Measurements from ENCODE around the gene ARHGEF9.

Gene ARHGEF9

DNA sequence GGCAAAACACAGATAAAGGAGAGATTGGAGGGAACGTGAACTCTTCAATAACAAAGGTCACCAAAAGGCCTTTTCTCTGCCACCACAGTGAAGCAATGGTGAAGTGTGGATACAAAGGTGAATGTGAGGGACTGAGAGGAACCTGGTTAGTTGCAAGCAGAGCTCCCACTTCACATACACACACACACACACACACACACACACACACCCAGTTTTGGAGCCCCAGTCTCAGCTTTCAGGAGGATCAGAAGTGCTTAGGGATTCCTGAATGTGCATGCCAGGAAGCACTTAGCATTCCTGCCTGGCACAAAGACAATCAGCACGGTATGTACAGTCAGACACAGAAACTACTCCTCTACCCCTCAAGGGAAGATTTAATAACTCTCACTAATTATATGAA is 71.5 kb downstream of the ARHGEF9 start:
- Histone ChIP-seq H3K27ac (ENCODE audit: low read depth, low read length) (no peak overlapping the region), H3K36me3 (ENCODE audit: insufficient read depth, low read length) (no peaks in the 10 kb centered on the region), H3K4me1 (ENCODE audit: insufficient read depth, low read length) (no peaks in the 10 kb centered on the region), H3K27me3 (ENCODE audit: control insufficient read depth in 1 of 2, insufficient read depth in 2 of 2, low read length in 2 of 2) (no peaks in the 10 kb centered on the region), H3K9me3 (ENCODE audit: low read length) (no peaks in the 10 kb centered on the region), H3K9ac (ENCODE audit: low read length) (no peak overlapping the region), H3K4me3 (ENCODE audit: low read depth in 1 of 2, low read length in 2 of 2) (no peak overlapping the region)

GRCh38 chrX:63708801-63709200 is 76.2 kb downstream of the ARHGEF9 start:
- no peaks in the 10 kb centered on the region for H3K27me3 ChIP-seq (ENCODE audit: control insufficient read depth in 1 of 2, insufficient read depth in 2 of 2, low read length in 2 of 2)
- no peak overlapping the region for H3K9ac ChIP-seq (ENCODE audit: low read length)
- H3K36me3 ChIP-seq (ENCODE audit: insufficient read depth, low read length), result peaks cover 13% of the 10 kb centered on the region
- no peaks in the 10 kb centered on the region for H3K4me1 ChIP-seq (ENCODE audit: insufficient read depth, low read length)
- H3K9me3 ChIP-seq (ENCODE audit: low read length), result no peaks in the 10 kb centered on the region
- no peak overlapping the region for H3K27ac ChIP-seq (ENCODE audit: low read depth, low read length)
- H3K4me3 ChIP-seq (ENCODE audit: low read depth in 1 of 2, low read length in 2 of 2), result no peak overlapping the region

- Histone ChIP-seq H3K27ac (ENCODE audit: low read depth, low read length) (no peak overlapping the region), H3K9ac (ENCODE audit: low read length) (no peak overlapping the region), H3K4me1 (ENCODE audit: insufficient read depth, low read length) (no peaks in the 10 kb centered on the region), H3K9me3 (ENCODE audit: low read length) (no peaks in the 10 kb centered on the region), H3K4me3 (ENCODE audit: low read depth in 1 of 2, low read length in 2 of 2) (no peak overlapping the region), H3K36me3 (ENCODE audit: insufficient read depth, low read length) (peaks cover 13% of the 10 kb centered on the region), H3K27me3 (ENCODE audit: control insufficient read depth in 1 of 2, insufficient read depth in 2 of 2, low read length in 2 of 2) (no peaks in the 10 kb centered on the region)
Observed at GRCh38 chrX:63702556-63702955, 82.5 kb downstream of the ARHGEF9 start.

- Histone ChIP-seq H3K27me3 (ENCODE audit: control insufficient read depth in 1 of 2, insufficient read depth in 2 of 2, low read length in 2 of 2) (no peaks in the 10 kb centered on the region), H3K9me3 (ENCODE audit: low read length) (no peaks in the 10 kb centered on the region), H3K36me3 (ENCODE audit: insufficient read depth, low read length) (no peaks in the 10 kb centered on the region), H3K4me3 (ENCODE audit: low read depth in 1 of 2, low read length in 2 of 2) (no peak overlapping the region), H3K4me1 (ENCODE audit: insufficient read depth, low read length) (no peaks in the 10 kb centered on the region), H3K9ac (ENCODE audit: low read length) (no peak overlapping the region), H3K27ac (ENCODE audit: low read depth, low read length) (no peak overlapping the region)
Observed at GRCh38 chrX:63686878-63687714, 97.9 kb downstream of the ARHGEF9 start.

DNA sequence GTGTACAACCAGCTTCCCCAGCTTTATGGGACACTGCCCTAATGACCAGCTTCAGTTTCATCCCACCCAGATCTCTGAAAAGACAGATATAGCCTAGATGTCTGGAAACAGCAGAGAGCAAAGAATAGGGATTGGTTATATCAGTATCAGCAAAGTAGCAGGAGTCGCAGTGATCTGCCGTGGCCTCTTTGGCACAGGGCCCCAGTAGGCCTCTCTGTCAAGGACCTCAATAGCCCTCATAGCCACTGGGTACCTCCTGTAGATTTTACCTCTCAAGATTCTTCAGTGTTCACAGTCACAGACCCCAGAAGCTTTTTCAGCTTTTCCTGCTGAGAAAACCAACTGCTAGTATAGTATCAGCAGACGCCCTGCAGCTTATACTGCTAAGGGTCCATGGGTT is 104.6 kb downstream of the ARHGEF9 start:
- no peaks in the 10 kb centered on the region for H3K4me1 ChIP-seq (ENCODE audit: insufficient read depth, low read length)
- H3K36me3 ChIP-seq (ENCODE audit: insufficient read depth, low read length), result peaks cover 6% of the 10 kb centered on the region
- H3K27me3 ChIP-seq (ENCODE audit: control insufficient read depth in 1 of 2, insufficient read depth in 2 of 2, low read length in 2 of 2), result peaks cover 0 to 5% of the 10 kb centered on the region in 2 donors
- H3K27ac ChIP-seq (ENCODE audit: low read depth, low read length), result no peak overlapping the region
- H3K9ac ChIP-seq (ENCODE audit: low read length), result no peak overlapping the region
- H3K4me3 ChIP-seq (ENCODE audit: low read depth in 1 of 2, low read length in 2 of 2), result no peak overlapping the region
- no peaks in the 10 kb centered on the region for H3K9me3 ChIP-seq (ENCODE audit: low read length)

- Histone ChIP-seq H3K36me3 (ENCODE audit: insufficient read depth, low read length) (peaks cover 6% of the 10 kb centered on the region), H3K27ac (ENCODE audit: low read depth, low read length) (no peak overlapping the region), H3K4me1 (ENCODE audit: insufficient read depth, low read length) (no peaks in the 10 kb centered on the region), H3K9me3 (ENCODE audit: low read length) (no peaks in the 10 kb centered on the region), H3K9ac (ENCODE audit: low read length) (no peak overlapping the region), H3K4me3 (ENCODE audit: low read depth in 1 of 2, low read length in 2 of 2) (no peak overlapping the region), H3K27me3 (ENCODE audit: control insufficient read depth in 1 of 2, insufficient read depth in 2 of 2, low read length in 2 of 2) (peaks cover 0 to 5% of the 10 kb centered on the region in 2 donors)
Observed at GRCh38 chrX:63679432-63679831, 105.6 kb downstream of the ARHGEF9 start.

GRCh38 chrX:63675716-63676115 is 109.3 kb downstream of the ARHGEF9 start:
- no peaks in the 10 kb centered on the region for H3K9me3 ChIP-seq (ENCODE audit: low read length)
- peaks cover 0 to 5% of the 10 kb centered on the region in 2 donors for H3K27me3 ChIP-seq (ENCODE audit: control insufficient read depth in 1 of 2, insufficient read depth in 2 of 2, low read length in 2 of 2)
- H3K36me3 ChIP-seq (ENCODE audit: insufficient read depth, low read length), result peaks cover 6% of the 10 kb centered on the region
- no peak overlapping the region for H3K27ac ChIP-seq (ENCODE audit: low read depth, low read length)
- H3K4me1 ChIP-seq (ENCODE audit: insufficient read depth, low read length), result no peaks in the 10 kb centered on the region
- H3K9ac ChIP-seq (ENCODE audit: low read length), result no peak overlapping the region
- H3K4me3 ChIP-seq (ENCODE audit: low read depth in 1 of 2, low read length in 2 of 2), result no peak overlapping the region

GRCh38 chrX:63673896-63674295 is 111.1 kb downstream of the ARHGEF9 start:
- Histone ChIP-seq H3K9ac (ENCODE audit: low read length) (no peak overlapping the region), H3K27me3 (ENCODE audit: control insufficient read depth in 1 of 2, insufficient read depth in 2 of 2, low read length in 2 of 2) (peaks cover 0 to 5% of the 10 kb centered on the region in 2 donors), H3K36me3 (ENCODE audit: insufficient read depth, low read length) (peaks cover 6% of the 10 kb centered on the region), H3K27ac (ENCODE audit: low read depth, low read length) (no peak overlapping the region), H3K4me3 (ENCODE audit: low read depth in 1 of 2, low read length in 2 of 2) (no peak overlapping the region), H3K4me1 (ENCODE audit: insufficient read depth, low read length) (no peaks in the 10 kb centered on the region), H3K9me3 (ENCODE audit: low read length) (no peaks in the 10 kb centered on the region)

DNA sequence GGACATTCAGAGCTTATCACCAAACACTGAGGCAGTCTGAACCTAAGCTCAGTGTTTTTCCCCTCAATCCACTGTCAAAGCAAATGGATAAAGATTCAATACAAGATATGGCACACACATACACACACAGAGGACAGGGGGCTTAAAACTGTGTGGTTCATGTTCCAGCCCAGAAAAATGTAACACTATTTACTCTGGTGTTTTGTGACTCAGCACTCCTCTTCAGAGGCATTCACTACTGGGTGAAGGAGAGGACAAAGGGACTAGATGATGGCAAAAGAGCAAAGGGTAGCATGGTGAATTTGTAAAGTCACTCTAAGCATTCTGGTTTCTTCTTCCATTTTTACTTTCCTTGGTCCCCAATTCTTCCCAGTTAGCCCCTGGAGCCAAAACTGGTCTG is 120.3 kb downstream of the ARHGEF9 start:
- no peaks in the 10 kb centered on the region for H3K9me3 ChIP-seq (ENCODE audit: low read length)
- no peak overlapping the region for H3K27ac ChIP-seq (ENCODE audit: low read depth, low read length)
- H3K4me3 ChIP-seq (ENCODE audit: low read depth in 1 of 2, low read length in 2 of 2), result no peak overlapping the region
- no peak overlapping the region for H3K9ac ChIP-seq (ENCODE audit: low read length)
- no peaks in the 10 kb centered on the region for H3K27me3 ChIP-seq (ENCODE audit: control insufficient read depth in 1 of 2, insufficient read depth in 2 of 2, low read length in 2 of 2)
- no peaks in the 10 kb centered on the region for H3K36me3 ChIP-seq (ENCODE audit: insufficient read depth, low read length)
- no peaks in the 10 kb centered on the region for H3K4me1 ChIP-seq (ENCODE audit: insufficient read depth, low read length)

GRCh38 chrX:63664083-63664482 is 120.9 kb downstream of the ARHGEF9 start:
- Histone ChIP-seq H3K4me1 (ENCODE audit: insufficient read depth, low read length) (no peaks in the 10 kb centered on the region), H3K4me3 (ENCODE audit: low read depth in 1 of 2, low read length in 2 of 2) (no peak overlapping the region), H3K27me3 (ENCODE audit: control insufficient read depth in 1 of 2, insufficient read depth in 2 of 2, low read length in 2 of 2) (no peaks in the 10 kb centered on the region), H3K9me3 (ENCODE audit: low read length) (no peaks in the 10 kb centered on the region), H3K27ac (ENCODE audit: low read depth, low read length) (no peak overlapping the region), H3K36me3 (ENCODE audit: insufficient read depth, low read length) (no peaks in the 10 kb centered on the region), H3K9ac (ENCODE audit: low read length) (no peak overlapping the region)

- no peak overlapping the region for H3K4me3 ChIP-seq (ENCODE audit: low read depth in 1 of 2, low read length in 2 of 2)
- no peaks in the 10 kb centered on the region for H3K9me3 ChIP-seq (ENCODE audit: low read length)
- H3K27ac ChIP-seq (ENCODE audit: low read depth, low read length), result no peak overlapping the region
- no peak overlapping the region for H3K9ac ChIP-seq (ENCODE audit: low read length)
- H3K36me3 ChIP-seq (ENCODE audit: insufficient read depth, low read length), result no peaks in the 10 kb centered on the region
- no peaks in the 10 kb centered on the region for H3K4me1 ChIP-seq (ENCODE audit: insufficient read depth, low read length)
- peaks cover 0 to 3% of the 10 kb centered on the region in 2 donors for H3K27me3 ChIP-seq (ENCODE audit: control insufficient read depth in 1 of 2, insufficient read depth in 2 of 2, low read length in 2 of 2)
Observed at GRCh38 chrX:63661676-63662075, 123.3 kb downstream of the ARHGEF9 start.

DNA sequence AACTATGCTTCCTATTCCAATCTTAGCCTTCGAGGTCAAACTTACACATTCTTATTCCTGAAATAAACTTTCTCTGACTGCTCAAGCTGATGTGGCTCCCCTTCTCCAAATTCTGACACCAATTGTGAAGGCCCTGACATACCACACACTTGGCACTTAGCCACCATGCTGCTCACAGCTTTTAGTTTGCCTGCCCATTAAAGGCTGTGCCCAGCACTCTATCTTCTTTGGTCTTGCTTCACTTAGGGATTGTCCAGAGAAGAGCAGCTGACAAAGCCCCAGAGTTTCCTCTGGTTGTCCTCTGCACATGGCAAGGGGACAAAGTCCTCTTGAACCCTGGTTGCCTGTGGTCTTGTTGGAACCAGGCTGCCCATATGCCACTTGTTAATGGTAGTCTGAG is 126.1 kb downstream of the ARHGEF9 start:
- Histone ChIP-seq H3K27me3 (ENCODE audit: control insufficient read depth in 1 of 2, insufficient read depth in 2 of 2, low read length in 2 of 2) (peaks cover 0 to 3% of the 10 kb centered on the region in 2 donors), H3K9ac (ENCODE audit: low read length) (no peak overlapping the region), H3K27ac (ENCODE audit: low read depth, low read length) (no peak overlapping the region), H3K9me3 (ENCODE audit: low read length) (no peaks in the 10 kb centered on the region), H3K4me1 (ENCODE audit: insufficient read depth, low read length) (no peaks in the 10 kb centered on the region), H3K4me3 (ENCODE audit: low read depth in 1 of 2, low read length in 2 of 2) (no peak overlapping the region), H3K36me3 (ENCODE audit: insufficient read depth, low read length) (no peaks in the 10 kb centered on the region)

All from muscle layer of colon (tissue), 2 donors.